ENCODE data around the gene SLC6A13.

DNA sequence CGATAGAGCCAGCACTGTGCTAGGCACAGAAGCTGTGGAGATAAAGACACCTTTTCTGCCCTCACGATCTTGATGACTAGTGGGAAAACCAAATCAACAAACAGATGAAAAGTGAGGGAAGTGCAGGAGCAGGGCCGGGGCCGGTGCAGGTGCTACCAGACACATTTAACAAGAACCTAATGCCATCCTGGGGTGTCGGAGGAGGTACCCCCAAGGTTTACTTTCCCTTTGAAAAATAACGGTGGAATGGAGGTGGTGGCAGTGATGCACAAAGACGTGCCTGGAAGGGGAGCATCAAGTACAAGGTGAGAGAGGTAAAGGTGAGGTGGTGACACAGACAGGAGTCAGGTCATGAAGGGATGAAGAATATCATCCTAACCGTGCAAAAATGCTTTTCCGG is 22.1 kb downstream of the SLC6A13 start:
- TF ChIP-seq, protein P1, sequence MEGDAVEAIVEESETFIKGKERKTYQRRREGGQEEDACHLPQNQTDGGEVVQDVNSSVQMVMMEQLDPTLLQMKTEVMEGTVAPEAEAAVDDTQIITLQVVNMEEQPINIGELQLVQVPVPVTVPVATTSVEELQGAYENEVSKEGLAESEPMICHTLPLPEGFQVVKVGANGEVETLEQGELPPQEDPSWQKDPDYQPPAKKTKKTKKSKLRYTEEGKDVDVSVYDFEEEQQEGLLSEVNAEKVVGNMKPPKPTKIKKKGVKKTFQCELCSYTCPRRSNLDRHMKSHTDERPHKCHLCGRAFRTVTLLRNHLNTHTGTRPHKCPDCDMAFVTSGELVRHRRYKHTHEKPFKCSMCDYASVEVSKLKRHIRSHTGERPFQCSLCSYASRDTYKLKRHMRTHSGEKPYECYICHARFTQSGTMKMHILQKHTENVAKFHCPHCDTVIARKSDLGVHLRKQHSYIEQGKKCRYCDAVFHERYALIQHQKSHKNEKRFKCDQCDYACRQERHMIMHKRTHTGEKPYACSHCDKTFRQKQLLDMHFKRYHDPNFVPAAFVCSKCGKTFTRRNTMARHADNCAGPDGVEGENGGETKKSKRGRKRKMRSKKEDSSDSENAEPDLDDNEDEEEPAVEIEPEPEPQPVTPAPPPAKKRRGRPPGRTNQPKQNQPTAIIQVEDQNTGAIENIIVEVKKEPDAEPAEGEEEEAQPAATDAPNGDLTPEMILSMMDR (IDR thresholded peaks at IDR 0.05; ENCODE audit: low read length) = no peak
- no peak for TF ChIP-seq EZH2 (IDR thresholded peaks at IDR 0.05; ENCODE audit: borderline replicate concordance, low read length)
